Neutrophil (primary cell): ENCODE results near the gene ACOXL.

Experiments
- H3K27ac ChIP-seq: fragments of 200-600 bp; sonication (generic); 2 replicates; pipeline ENCODE4 v1.5.1; 2016; ENCODE audit warnings: mild to moderate bottlenecking, moderate library complexity
- H3K27me3 ChIP-seq: fragments of 200-600 bp; sonication (generic); 2 replicates; pipeline ENCODE4 v1.6.0; 2016; ENCODE audit warnings: mild to moderate bottlenecking
- H3K36me3 ChIP-seq: fragments of 200-600 bp; sonication (generic); 2 replicates; pipeline ENCODE4 v1.5.1; 2017
- H3K4me1 ChIP-seq, 2 experiments: fragments of 200-600 bp in 1 of 2; sonication (generic) in 1 of 2; 1 replicate in 1 of 2; 2 replicates in 1 of 2; pipeline versions ENCODE4 v1.5.1 to v1.6.1; 2013 to 2016; ENCODE audit warnings: low read depth in 1 of 2, low read length in 1 of 2, mild to moderate bottlenecking in 1 of 2, moderate library complexity in 1 of 2; ENCODE audit not compliant: control insufficient read depth in 1 of 2, insufficient read depth in 1 of 2
- H3K4me3 ChIP-seq, 2 experiments: fragments of 200-600 bp in 1 of 2; sonication (generic) in 1 of 2; 1 replicate in 1 of 2; 2 replicates in 1 of 2; pipeline ENCODE4 v1.5.1; 2013 to 2016; ENCODE audit warnings: low read depth in 1 of 2, low read length in 1 of 2, mild to moderate bottlenecking in 1 of 2, moderate library complexity in 1 of 2
- H3K9me3 ChIP-seq: fragments of 200-600 bp; sonication (generic); 2 replicates; pipeline ENCODE4 v1.5.1; 2016
- CTCF ChIP-seq: fragments of 200-600 bp; sonication (generic); IDR thresholded peaks from 2 replicates; pipeline ENCODE4 v1.5.1; 2016; ENCODE audit warnings: antibody characterized with exemption

The ACOXL gene

GRCh38 chr2:111050701-111051376, 318.5 kb downstream of the ACOXL start:
- Histone ChIP-seq H3K36me3 (no peaks in the 10 kb centered on the region), H3K27ac (no peak overlapping the region), H3K27me3 (no peaks in the 10 kb centered on the region), H3K4me1 (no peaks in the 10 kb centered on the region), H3K9me3 (no peaks in the 10 kb centered on the region), H3K4me3 (no peak overlapping the region)
- TF ChIP-seq CTCF = no peak

GRCh38 chr2:111052621-111053020, 320.2 kb downstream of the ACOXL start:
- Histone ChIP-seq H3K9me3 (no peaks in the 10 kb centered on the region), H3K4me1 (no peaks in the 10 kb centered on the region), H3K36me3 (no peaks in the 10 kb centered on the region), H3K4me3 (no peak overlapping the region), H3K27me3 (no peaks in the 10 kb centered on the region), H3K27ac (no peak overlapping the region)
- no peak for TF ChIP-seq CTCF

- Histone ChIP-seq H3K4me1 (no peaks in the 10 kb centered on the region), H3K36me3 (no peaks in the 10 kb centered on the region), H3K9me3 (no peaks in the 10 kb centered on the region), H3K27ac (no peak overlapping the region), H3K4me3 (no peak overlapping the region), H3K27me3 (no peaks in the 10 kb centered on the region)
- TF ChIP-seq CTCF = no peak
These were observed 320.9 kb downstream of the ACOXL start for GRCh38 chr2:111053266-111053665.

- H3K36me3 ChIP-seq = no peaks in the 10 kb centered on the region
- no peak for TF ChIP-seq CTCF
- no peaks in the 10 kb centered on the region for H3K4me1 ChIP-seq
- H3K9me3 ChIP-seq = no peaks in the 10 kb centered on the region
- H3K4me3 ChIP-seq = no peak overlapping the region
- no peak overlapping the region for H3K27ac ChIP-seq
- H3K27me3 ChIP-seq = no peaks in the 10 kb centered on the region
These were observed 321.6 kb downstream of the ACOXL start for GRCh38 chr2:111053825-111054515.

GRCh38 chr2:111054791-111055691, 322.7 kb downstream of the ACOXL start:
- H3K27ac ChIP-seq = no peak overlapping the region
- H3K9me3 ChIP-seq = no peaks in the 10 kb centered on the region
- no peaks in the 10 kb centered on the region for H3K36me3 ChIP-seq
- H3K4me3 ChIP-seq = no peak overlapping the region
- H3K27me3 ChIP-seq = no peaks in the 10 kb centered on the region
- no peak for TF ChIP-seq CTCF
- no peaks in the 10 kb centered on the region for H3K4me1 ChIP-seq
